ENCODE measurements around the gene IHH.

The IHH gene

DNA sequence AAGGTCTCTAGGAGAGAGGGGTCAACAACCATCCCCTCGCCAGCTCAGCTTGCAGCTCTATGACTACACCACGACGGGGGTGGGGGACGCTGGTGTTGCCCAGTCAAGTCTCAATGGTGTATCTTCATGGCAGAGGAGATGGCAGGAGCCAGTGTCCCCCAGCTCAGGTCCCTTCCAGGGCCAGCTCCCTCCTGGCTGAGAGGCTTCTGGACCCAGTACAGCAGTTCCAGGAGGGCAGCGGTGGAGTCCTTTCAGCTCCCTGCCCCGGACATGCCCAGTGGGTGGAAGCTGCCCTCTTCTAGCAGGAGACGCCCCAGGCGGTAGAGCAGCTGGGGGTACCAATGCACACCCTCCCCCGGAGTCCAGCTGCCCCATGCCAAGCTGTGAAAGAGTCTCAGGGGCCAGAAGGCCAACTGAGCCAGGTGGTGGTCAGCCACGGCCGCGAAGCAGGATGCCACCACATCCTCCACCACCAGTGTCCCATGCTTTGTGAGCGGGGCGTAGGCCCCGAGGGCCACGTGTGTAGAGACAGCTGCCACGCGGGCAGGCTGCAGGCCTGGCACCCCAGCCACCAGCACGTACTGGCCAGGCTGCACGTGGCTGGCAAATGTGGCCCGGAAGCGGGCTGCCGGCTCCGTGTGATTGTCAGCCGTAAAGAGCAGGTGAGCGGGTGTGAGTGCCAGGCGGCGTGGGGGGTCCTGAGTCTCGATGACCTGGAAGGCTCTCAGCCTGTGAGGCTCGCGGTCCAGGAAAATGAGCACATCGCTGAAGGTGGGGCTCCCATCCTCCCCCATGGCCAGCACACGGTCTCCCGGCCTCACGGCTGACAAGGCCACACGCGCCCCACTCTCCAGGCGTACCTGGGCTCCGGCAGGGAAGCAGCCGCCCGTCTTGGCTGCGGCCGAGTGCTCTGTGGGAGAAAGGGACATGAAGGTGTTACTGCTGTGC, 5.5 kb downstream of the IHH start:
- H3K27ac Mint-ChIP-seq, result no peak overlapping the region
- H3K4me3 Mint-ChIP-seq, result no peak overlapping the region
- H3K9me3 Mint-ChIP-seq, result no peaks in the 10 kb centered on the region
- TF ChIP-seq CTCF (IDR thresholded peaks at IDR 0.05; ENCODE audit: unreplicated experiment in 3 of 3), result no peak
- peaks cover 97% of the 10 kb centered on the region for H3K27me3 Mint-ChIP-seq (ENCODE audit: low read depth)
- H3K4me1 Mint-ChIP-seq, result no peaks in the 10 kb centered on the region
- no peaks in the 10 kb centered on the region for H3K36me3 Mint-ChIP-seq (ENCODE audit: low read depth)

- H3K9me3 Mint-ChIP-seq, result no peaks in the 10 kb centered on the region
- H3K27ac Mint-ChIP-seq, result no peak overlapping the region
- no peaks in the 10 kb centered on the region for H3K36me3 Mint-ChIP-seq (ENCODE audit: low read depth)
- no peaks in the 10 kb centered on the region for H3K4me1 Mint-ChIP-seq
- TF ChIP-seq CTCF (IDR thresholded peaks at IDR 0.05; ENCODE audit: unreplicated experiment in 3 of 3), result no peak
- peaks cover 79% of the 10 kb centered on the region for H3K27me3 Mint-ChIP-seq (ENCODE audit: low read depth)
- H3K4me3 Mint-ChIP-seq, result no peak overlapping the region
Measured at GRCh38 chr2:219049282-219049681, 11.4 kb downstream of the IHH start.

DNA sequence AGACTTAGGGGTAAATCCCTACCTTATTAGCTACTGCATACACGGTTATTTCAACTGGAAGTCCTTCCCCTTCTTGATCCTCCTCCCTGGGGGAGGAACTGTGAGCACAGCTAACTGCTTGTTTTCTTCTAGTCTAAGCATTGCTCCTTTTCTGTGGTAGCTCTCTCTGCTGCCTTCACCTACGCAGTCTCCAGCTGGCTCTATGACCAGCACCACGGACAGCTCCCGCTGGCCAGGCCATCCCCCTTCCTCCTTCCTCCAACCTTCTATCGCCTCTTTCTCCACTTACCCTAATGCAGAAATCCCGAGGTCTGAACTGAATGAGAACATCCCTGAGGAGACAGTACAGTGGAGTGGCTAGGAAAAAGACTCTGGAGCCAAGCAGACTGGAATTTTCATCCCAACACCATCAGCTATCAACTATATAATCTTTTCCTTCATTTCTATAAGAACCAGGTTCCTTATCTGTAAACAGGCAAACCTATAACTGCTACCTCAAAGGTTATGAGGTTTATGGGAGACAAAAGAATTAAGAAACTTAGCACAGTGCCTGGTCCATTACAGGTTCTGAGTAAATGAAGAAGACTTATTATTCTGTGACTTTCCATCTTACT, 14.7 kb downstream of the IHH start:
- Mint-ChIP-seq H3K9me3 (no peaks in the 10 kb centered on the region), H3K36me3 (ENCODE audit: low read depth) (no peaks in the 10 kb centered on the region), H3K27ac (no peak overlapping the region), H3K4me1 (peaks cover 5% of the 10 kb centered on the region), H3K4me3 (no peak overlapping the region), H3K27me3 (ENCODE audit: low read depth) (peaks cover 80% of the 10 kb centered on the region)
- TF ChIP-seq CTCF (IDR thresholded peaks at IDR 0.05; ENCODE audit: unreplicated experiment in 3 of 3), result no peak

GRCh38 chr2:219042750-219043149, 18.0 kb downstream of the IHH start:
- Mint-ChIP-seq H3K9me3 (no peaks in the 10 kb centered on the region), H3K4me1 (peaks cover 6% of the 10 kb centered on the region), H3K36me3 (ENCODE audit: low read depth) (no peaks in the 10 kb centered on the region), H3K27ac (no peak overlapping the region), H3K4me3 (no peak overlapping the region), H3K27me3 (ENCODE audit: low read depth) (peaks cover 83% of the 10 kb centered on the region)
- no peak for TF ChIP-seq CTCF (IDR thresholded peaks at IDR 0.05; ENCODE audit: unreplicated experiment in 3 of 3)

DNA sequence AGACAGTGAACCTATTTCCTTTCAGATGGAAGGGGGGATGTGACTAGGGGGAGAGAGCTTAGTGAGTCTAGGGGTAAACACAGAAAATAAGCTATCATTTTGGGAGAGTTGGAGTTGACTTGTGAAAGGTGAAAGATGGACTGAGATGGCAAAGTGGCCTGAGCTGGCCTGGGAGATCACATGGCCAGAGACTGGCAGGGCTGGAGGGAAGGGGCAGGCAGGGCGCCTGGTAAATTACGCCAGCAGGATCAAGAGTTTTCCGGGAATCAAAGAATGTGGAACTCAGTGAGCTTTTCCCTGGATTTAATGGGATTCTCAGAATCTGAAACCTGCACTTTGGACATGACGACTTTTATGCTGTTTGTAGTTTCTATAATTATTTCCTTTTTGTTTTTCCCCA, 18.6 kb downstream of the IHH start:
- Mint-ChIP-seq H3K27ac (no peak overlapping the region), H3K4me3 (no peak overlapping the region), H3K4me1 (peaks cover 6% of the 10 kb centered on the region), H3K36me3 (ENCODE audit: low read depth) (no peaks in the 10 kb centered on the region), H3K9me3 (no peaks in the 10 kb centered on the region), H3K27me3 (ENCODE audit: low read depth) (peaks cover 83% of the 10 kb centered on the region)
- no peak for TF ChIP-seq CTCF (IDR thresholded peaks at IDR 0.05; ENCODE audit: unreplicated experiment in 3 of 3)
